ENCODE measurements around the gene LARGE2.

Gene LARGE2

DNA sequence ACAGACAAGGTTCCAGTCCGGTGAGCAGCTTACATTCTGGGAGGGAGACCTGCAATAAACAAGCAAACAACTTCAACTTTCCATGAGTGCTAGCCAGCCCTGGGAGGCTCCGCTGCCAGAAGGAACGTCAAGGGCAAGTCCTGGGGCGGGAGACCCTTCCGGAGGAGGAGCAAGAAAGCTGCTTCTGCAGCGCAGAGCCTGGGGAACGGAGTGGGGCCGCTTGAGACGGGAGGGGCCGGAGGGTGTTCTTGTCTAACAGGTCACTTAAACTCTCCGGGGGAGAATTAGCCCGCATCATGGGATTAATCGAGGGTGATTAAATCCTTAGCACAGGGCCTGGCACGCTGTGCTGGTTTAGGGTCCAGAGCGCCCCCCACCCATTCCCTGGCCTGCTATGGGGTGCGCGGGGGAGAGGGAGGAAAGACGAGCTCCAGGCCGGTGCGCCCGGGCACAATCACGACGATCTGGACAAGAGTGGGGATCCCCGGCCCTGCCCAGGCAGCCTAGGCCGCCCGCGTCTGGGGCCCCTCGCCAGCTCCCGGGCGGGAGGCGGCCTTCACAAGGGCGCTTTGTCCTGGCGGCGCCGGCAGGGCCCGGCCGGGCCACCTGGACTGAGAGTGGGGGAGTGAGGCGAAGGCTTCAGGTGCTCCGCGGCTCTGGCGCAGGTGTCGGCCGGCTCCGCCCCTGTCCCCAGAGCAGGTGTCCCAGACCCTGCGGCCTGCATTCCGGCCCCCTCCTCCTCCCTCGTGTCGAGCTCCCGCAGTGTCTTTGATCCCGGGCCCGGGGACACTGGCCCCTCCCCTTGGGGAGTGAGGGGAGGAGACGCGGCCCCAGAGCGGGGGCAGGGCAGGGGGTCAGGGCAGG is 663 bp upstream of the LARGE2 start:
- no peak overlapping the region for H2BK12ac ChIP-seq (ENCODE audit: low read length)
- DNase-seq: peak; percentile 37 to 51
- H3K9ac ChIP-seq (ENCODE audit: low read length): no peak overlapping the region
- no peak overlapping the region for H4K8ac ChIP-seq (ENCODE audit: low read depth, low read length)
- no peak overlapping the region for H3K18ac ChIP-seq (ENCODE audit: low read length)
- peaks cover 4% of the 10 kb centered on the region for H3K9me3 ChIP-seq (ENCODE audit: insufficient read depth, low read depth, low read length)
- no peak overlapping the region for H3K23ac ChIP-seq (ENCODE audit: low read length)
- H3K27me3 ChIP-seq (ENCODE audit: insufficient read depth, low read length): peaks cover 21% of the 10 kb centered on the region
- H4K91ac ChIP-seq (ENCODE audit: low read depth, low read length): no peak overlapping the region
- no peak overlapping the region for H3K27ac ChIP-seq (ENCODE audit: low read depth, low read length)
- peaks cover 15 to 29% of the 10 kb centered on the region in 2 experiments for H3K4me1 ChIP-seq (ENCODE audit: control insufficient read depth in 1 of 2, insufficient read depth in 2 of 2, low read length in 2 of 2)
- no peak overlapping the region for H2AK5ac ChIP-seq (ENCODE audit: low read length)
- H4K12ac ChIP-seq (ENCODE audit: low read depth, low read length): no peak overlapping the region
- H2BK120ac ChIP-seq (ENCODE audit: insufficient read depth, low read length, poor library complexity): no peak overlapping the region
- H3K79me2 ChIP-seq (ENCODE audit: control insufficient read depth, insufficient read depth, low read length, poor library complexity): no peaks in the 10 kb centered on the region
- no peak overlapping the region for H2AFZ ChIP-seq (ENCODE audit: insufficient read depth, low read length, poor library complexity)
- H3K14ac ChIP-seq (ENCODE audit: low read length): no peak overlapping the region
- peak overlapping the region; percentile 65 for H3K4me2 ChIP-seq (ENCODE audit: low read length)
- H3K4me3 ChIP-seq (ENCODE audit: low read depth, low read length): peak overlapping the region; percentile 4
- peaks cover 10% of the 10 kb centered on the region for H3K79me1 ChIP-seq (ENCODE audit: low read length)
- no peak overlapping the region for H2BK5ac ChIP-seq (ENCODE audit: low read depth, low read length, poor library complexity)
- no CpG with 5 or more reads among the region's 54 CpGs for WGBS (ENCODE audit: extremely low coverage, insufficient coverage, insufficient read length)
- H3K4ac ChIP-seq (ENCODE audit: low read depth, low read length): no peak overlapping the region
- no peaks in the 10 kb centered on the region for H3K36me3 ChIP-seq (ENCODE audit: control insufficient read depth in 1 of 2, insufficient read depth in 2 of 2, low read length in 2 of 2)

DNA sequence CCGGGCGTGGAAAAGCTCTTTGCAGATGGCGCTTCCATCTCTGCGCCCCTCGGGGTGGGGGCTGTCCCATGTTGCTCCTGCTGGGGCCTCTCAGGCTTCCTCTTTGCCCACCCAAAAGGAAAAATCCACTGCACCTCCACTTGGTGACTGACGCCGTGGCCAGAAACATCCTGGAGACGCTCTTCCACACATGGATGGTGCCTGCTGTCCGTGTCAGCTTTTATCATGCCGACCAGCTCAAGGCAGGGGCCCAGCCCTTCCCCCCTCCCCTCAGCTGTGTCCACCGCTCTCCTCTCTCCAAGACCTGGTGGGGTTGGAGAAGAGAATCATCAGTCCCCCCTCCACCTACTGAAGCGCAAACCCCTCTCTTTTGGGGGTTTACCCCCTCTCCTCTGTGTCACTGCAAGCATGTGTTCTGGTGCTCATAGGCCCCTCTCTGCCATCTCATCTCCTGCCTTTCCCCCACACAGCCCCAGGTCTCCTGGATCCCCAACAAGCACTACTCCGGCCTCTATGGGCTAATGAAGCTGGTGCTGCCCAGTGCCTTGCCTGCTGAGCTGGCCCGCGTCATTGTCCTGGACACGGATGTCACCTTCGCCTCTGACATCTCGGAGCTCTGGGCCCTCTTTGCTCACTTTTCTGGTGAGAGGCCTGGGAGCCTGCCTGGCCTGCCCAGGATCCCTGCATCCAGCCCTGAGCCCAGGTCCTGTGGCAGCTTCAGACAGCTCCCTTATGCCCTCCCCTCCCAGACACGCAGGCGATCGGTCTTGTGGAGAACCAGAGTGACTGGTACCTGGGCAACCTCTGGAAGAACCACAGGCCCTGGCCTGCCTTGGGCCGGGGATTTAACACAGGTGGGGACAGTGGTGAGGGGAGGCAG is 1.8 kb downstream of the LARGE2 start:
- no peak overlapping the region for H3K9ac ChIP-seq (ENCODE audit: low read length)
- no peaks in the 10 kb centered on the region for H3K79me2 ChIP-seq (ENCODE audit: control insufficient read depth, insufficient read depth, low read length, poor library complexity)
- H3K4me1 ChIP-seq (ENCODE audit: control insufficient read depth in 1 of 2, insufficient read depth in 2 of 2, low read length in 2 of 2): peaks cover 20 to 31% of the 10 kb centered on the region in 2 experiments
- no peaks in the 10 kb centered on the region for H3K36me3 ChIP-seq (ENCODE audit: control insufficient read depth in 1 of 2, insufficient read depth in 2 of 2, low read length in 2 of 2)
- no peak overlapping the region for H3K23ac ChIP-seq (ENCODE audit: low read length)
- no peak overlapping the region for H3K4me3 ChIP-seq (ENCODE audit: low read depth, low read length)
- no peak overlapping the region for H4K12ac ChIP-seq (ENCODE audit: low read depth, low read length)
- H3K27ac ChIP-seq (ENCODE audit: low read depth, low read length): no peak overlapping the region
- peaks cover 21% of the 10 kb centered on the region for H3K27me3 ChIP-seq (ENCODE audit: insufficient read depth, low read length)
- no peak overlapping the region for H2BK5ac ChIP-seq (ENCODE audit: low read depth, low read length, poor library complexity)
- H2BK12ac ChIP-seq (ENCODE audit: low read length): no peak overlapping the region
- H2BK120ac ChIP-seq (ENCODE audit: insufficient read depth, low read length, poor library complexity): no peak overlapping the region
- peaks cover 2% of the 10 kb centered on the region for H3K79me1 ChIP-seq (ENCODE audit: low read length)
- peaks cover 4% of the 10 kb centered on the region for H3K9me3 ChIP-seq (ENCODE audit: insufficient read depth, low read depth, low read length)
- H4K91ac ChIP-seq (ENCODE audit: low read depth, low read length): no peak overlapping the region
- no peak overlapping the region for H3K18ac ChIP-seq (ENCODE audit: low read length)
- DNase-seq: no peak
- no peak overlapping the region for H4K8ac ChIP-seq (ENCODE audit: low read depth, low read length)
- H3K14ac ChIP-seq (ENCODE audit: low read length): no peak overlapping the region
- H3K4ac ChIP-seq (ENCODE audit: low read depth, low read length): no peak overlapping the region
- no peak overlapping the region for H2AFZ ChIP-seq (ENCODE audit: insufficient read depth, low read length, poor library complexity)
- no CpG with 5 or more reads among the region's 22 CpGs for WGBS (ENCODE audit: extremely low coverage, insufficient coverage, insufficient read length)
- no peak overlapping the region for H2AK5ac ChIP-seq (ENCODE audit: low read length)
- no peak overlapping the region for H3K4me2 ChIP-seq (ENCODE audit: low read length)

DNA sequence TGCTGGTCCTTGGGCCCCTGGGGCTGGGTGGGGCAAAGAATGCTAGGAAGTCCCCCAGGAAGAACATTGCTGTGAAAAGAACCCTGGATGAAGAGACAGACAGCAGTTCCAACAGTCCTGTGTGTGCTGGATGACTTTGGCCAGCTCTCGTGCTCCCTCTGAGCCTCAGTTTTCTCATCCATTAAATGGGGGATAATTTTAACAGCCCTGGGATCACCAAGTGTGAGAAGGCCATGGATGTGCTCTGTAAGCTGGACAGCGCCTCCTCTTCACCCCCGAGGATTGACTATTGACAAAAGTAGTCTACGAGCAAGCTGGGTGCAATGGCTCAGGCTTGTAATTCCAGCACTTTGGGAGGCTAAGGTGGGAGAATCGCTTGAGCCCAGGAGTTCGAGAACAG is 2.5 kb downstream of the LARGE2 start:
- H4K12ac ChIP-seq (ENCODE audit: low read depth, low read length): no peak overlapping the region
- H2BK5ac ChIP-seq (ENCODE audit: low read depth, low read length, poor library complexity): no peak overlapping the region
- H3K18ac ChIP-seq (ENCODE audit: low read length): no peak overlapping the region
- no peak overlapping the region for H2AFZ ChIP-seq (ENCODE audit: insufficient read depth, low read length, poor library complexity)
- no peak overlapping the region for H3K14ac ChIP-seq (ENCODE audit: low read length)
- H3K4me2 ChIP-seq (ENCODE audit: low read length): no peak overlapping the region
- no peak overlapping the region for H2BK120ac ChIP-seq (ENCODE audit: insufficient read depth, low read length, poor library complexity)
- no peak overlapping the region for H3K27ac ChIP-seq (ENCODE audit: low read depth, low read length)
- no peak overlapping the region for H3K4ac ChIP-seq (ENCODE audit: low read depth, low read length)
- no peak overlapping the region for H3K9ac ChIP-seq (ENCODE audit: low read length)
- no peak overlapping the region for H2BK12ac ChIP-seq (ENCODE audit: low read length)
- WGBS (ENCODE audit: extremely low coverage, insufficient coverage, insufficient read length): no CpG with 5 or more reads among the region's 6 CpGs
- no peak overlapping the region for H2AK5ac ChIP-seq (ENCODE audit: low read length)
- H3K4me3 ChIP-seq (ENCODE audit: low read depth, low read length): no peak overlapping the region
- no peak overlapping the region for H3K23ac ChIP-seq (ENCODE audit: low read length)
- H3K27me3 ChIP-seq (ENCODE audit: insufficient read depth, low read length): peaks cover 21% of the 10 kb centered on the region
- no peak overlapping the region for H4K8ac ChIP-seq (ENCODE audit: low read depth, low read length)
- no peak for DNase-seq
- H3K9me3 ChIP-seq (ENCODE audit: insufficient read depth, low read depth, low read length): peaks cover 4% of the 10 kb centered on the region
- H3K79me2 ChIP-seq (ENCODE audit: control insufficient read depth, insufficient read depth, low read length, poor library complexity): no peaks in the 10 kb centered on the region
- H3K36me3 ChIP-seq (ENCODE audit: control insufficient read depth in 1 of 2, insufficient read depth in 2 of 2, low read length in 2 of 2): no peaks in the 10 kb centered on the region
- H3K79me1 ChIP-seq (ENCODE audit: low read length): peaks cover 2% of the 10 kb centered on the region
- H4K91ac ChIP-seq (ENCODE audit: low read depth, low read length): no peak overlapping the region
- H3K4me1 ChIP-seq (ENCODE audit: control insufficient read depth in 1 of 2, insufficient read depth in 2 of 2, low read length in 2 of 2): peaks cover 21 to 31% of the 10 kb centered on the region in 2 experiments

DNA sequence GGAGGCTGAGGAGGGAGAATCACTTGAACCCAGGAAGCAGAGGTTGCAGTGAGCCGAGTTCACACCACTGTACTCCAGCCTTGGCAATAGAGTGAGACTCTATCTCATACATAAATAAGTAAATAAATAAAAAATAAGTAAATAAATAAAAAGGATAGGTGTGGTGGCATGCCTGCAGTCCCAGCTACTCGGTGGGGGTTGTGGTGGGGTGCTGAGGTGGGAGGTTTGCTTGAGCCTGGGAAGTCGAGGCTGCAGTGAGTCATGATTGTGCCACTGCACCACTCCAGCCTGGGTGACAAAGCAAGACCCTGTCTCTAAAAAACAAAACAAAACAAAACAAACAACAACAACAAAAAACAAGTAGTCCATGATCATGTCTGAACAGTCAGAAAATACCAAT is 3.1 kb downstream of the LARGE2 start:
- H3K4me2 ChIP-seq (ENCODE audit: low read length): no peak overlapping the region
- no peak overlapping the region for H2BK5ac ChIP-seq (ENCODE audit: low read depth, low read length, poor library complexity)
- H2BK120ac ChIP-seq (ENCODE audit: insufficient read depth, low read length, poor library complexity): no peak overlapping the region
- H3K36me3 ChIP-seq (ENCODE audit: control insufficient read depth in 1 of 2, insufficient read depth in 2 of 2, low read length in 2 of 2): no peaks in the 10 kb centered on the region
- no peak overlapping the region for H3K23ac ChIP-seq (ENCODE audit: low read length)
- H3K79me1 ChIP-seq (ENCODE audit: low read length): peaks cover 2% of the 10 kb centered on the region
- H3K14ac ChIP-seq (ENCODE audit: low read length): no peak overlapping the region
- no peak overlapping the region for H4K91ac ChIP-seq (ENCODE audit: low read depth, low read length)
- H3K9me3 ChIP-seq (ENCODE audit: insufficient read depth, low read depth, low read length): peaks cover 4% of the 10 kb centered on the region
- H4K8ac ChIP-seq (ENCODE audit: low read depth, low read length): no peak overlapping the region
- no peak overlapping the region for H2AK5ac ChIP-seq (ENCODE audit: low read length)
- H3K4me1 ChIP-seq (ENCODE audit: control insufficient read depth in 1 of 2, insufficient read depth in 2 of 2, low read length in 2 of 2): peaks cover 21 to 31% of the 10 kb centered on the region in 2 experiments
- no CpG with 5 or more reads among the region's 3 CpGs for WGBS (ENCODE audit: extremely low coverage, insufficient coverage, insufficient read length)
- H2AFZ ChIP-seq (ENCODE audit: insufficient read depth, low read length, poor library complexity): no peak overlapping the region
- DNase-seq: no peak
- peaks cover 21% of the 10 kb centered on the region for H3K27me3 ChIP-seq (ENCODE audit: insufficient read depth, low read length)
- H2BK12ac ChIP-seq (ENCODE audit: low read length): no peak overlapping the region
- no peak overlapping the region for H3K27ac ChIP-seq (ENCODE audit: low read depth, low read length)
- no peak overlapping the region for H4K12ac ChIP-seq (ENCODE audit: low read depth, low read length)
- H3K79me2 ChIP-seq (ENCODE audit: control insufficient read depth, insufficient read depth, low read length, poor library complexity): no peaks in the 10 kb centered on the region
- no peak overlapping the region for H3K9ac ChIP-seq (ENCODE audit: low read length)
- no peak overlapping the region for H3K4ac ChIP-seq (ENCODE audit: low read depth, low read length)
- no peak overlapping the region for H3K4me3 ChIP-seq (ENCODE audit: low read depth, low read length)
- H3K18ac ChIP-seq (ENCODE audit: low read length): no peak overlapping the region
